HepG2 (cell line): ENCODE results near the gene TBL2. TPM values are rescaled to one million over a fixed set of nuclear protein-coding genes. Genes with fewer than 3 reads are reported as not detected.
"Not testable (repeated sequence)": the region's sequence is repeated elsewhere in the genome, so short reads cannot be mapped to it uniquely, and the experiment has no call there.

ENCODE experiments used
- ATAC-seq: fragments of 200-7000 bp; cut with Tn5 transposase; 3 replicates; pipeline ENCODE4 v1.9.1; 2020; ENCODE audit warnings: mild to moderate bottlenecking, moderate library complexity
- BruUV-seq: library from RNA; stranded (reverse); fragments of 400-500 nt; replicated peaks from 2 replicates; lab custom pipeline; 2021; lab: Mats Ljungman, UMichigan
- CTCF ChIA-PET: fragments of 300-600 bp; formaldehyde crosslinking; extraction: SDS; loops from one replicate; lab custom pipeline; 2021; ENCODE audit warnings: low total read pairs, inconsistent platforms, low intra/inter-chr PET ratio; lab: Yijun Ruan, JAX
- POLR2A ChIA-PET: fragments of 350-600 bp; sonication (Branson Sonifier 250); formaldehyde crosslinking; loops from one replicate; lab custom pipeline; 2020; ENCODE audit warnings: antibody characterized with exemption, inconsistent platforms; lab: Yijun Ruan, JAX
- DNase-seq: peaks from one replicate; pipeline ENCODE4 v3.0.0-alpha.2; 2015; ENCODE audit warnings: low spot score
- FAIRE-seq: peaks from 3 replicates; lab custom pipeline; 2011; peaks lifted over from hg19 to GRCh38; lab: Jason Lieb, UNC
- H2AFZ ChIP-seq: one replicate; pipeline ENCODE4 v1.6.1; 2011; ENCODE audit warnings: low read length, inconsistent platforms
- H3K27ac ChIP-seq: fragments of 300-600 bp; 3 replicates; pipeline ENCODE4 v1.8.0; 2011; ENCODE audit warnings: mixed run types, mild to moderate bottlenecking, mixed read lengths, low read length, inconsistent platforms; ENCODE audit not compliant: insufficient read depth; ENCODE audit errors: extremely low read length
- H3K27me3 ChIP-seq, 2 experiments: fragments of 200-600 bp in 1 of 2; 2 replicates in 1 of 2; 3 replicates in 1 of 2; pipeline versions ENCODE4 v1.6.0 to v1.8.0; 2011; ENCODE audit warnings: low read length in 2 of 2, mild to moderate bottlenecking in 2 of 2, moderate library complexity in 2 of 2, inconsistent platforms in 1 of 2; ENCODE audit not compliant: insufficient read depth in 2 of 2, control insufficient read depth in 1 of 2
- H3K36me3 ChIP-seq, 2 experiments: fragments of 200-600 bp in 1 of 2; replicated peaks in 1 of 2; 2 replicates in 1 of 2; 3 replicates in 1 of 2; pipeline versions ENCODE4 v1.5.1 to v1.8.0; 2011; ENCODE audit warnings: low read length in 2 of 2, inconsistent platforms in 1 of 2; ENCODE audit not compliant: insufficient read depth in 2 of 2, control insufficient read depth in 1 of 2
- H3K4me1 ChIP-seq: 2 replicates; pipeline ENCODE4 v1.5.1; 2012; ENCODE audit warnings: low read length, inconsistent platforms; ENCODE audit not compliant: insufficient read depth
- H3K4me2 ChIP-seq: 2 replicates; pipeline ENCODE4 v1.6.0; 2011; ENCODE audit warnings: low read depth, low read length, inconsistent platforms
- H3K4me3 ChIP-seq, 3 experiments: fragments of 200-600 bp in 1 of 3; sonication (generic), shearing (Covaris generic) in 1 of 3; replicated peaks in 1 of 3; 2 replicates each; pipeline ENCODE4 v1.5.1; 2011 to 2016; ENCODE audit warnings: low read length in 3 of 3, inconsistent platforms in 2 of 3, low read depth in 2 of 3, mild to moderate bottlenecking in 2 of 3, control low read depth in 1 of 3, mixed read lengths in 1 of 3; ENCODE audit not compliant: insufficient read depth in 1 of 3
- H3K79me2 ChIP-seq: one replicate; pipeline ENCODE4 v1.6.1; 2011; ENCODE audit warnings: low read length, inconsistent platforms; ENCODE audit not compliant: insufficient read depth
- H3K9ac ChIP-seq: 2 replicates; pipeline ENCODE4 v1.6.0; 2011; ENCODE audit warnings: mild to moderate bottlenecking, low read depth, low read length, inconsistent platforms; ENCODE audit not compliant: insufficient read depth
- H3K9me3 ChIP-seq: 2 replicates; pipeline ENCODE4 v1.5.1; 2012; ENCODE audit warnings: mild to moderate bottlenecking, low read length
- H4K20me1 ChIP-seq: 2 replicates; pipeline ENCODE4 v1.6.0; 2011; ENCODE audit warnings: inconsistent platforms, mild to moderate bottlenecking, low read length, moderate library complexity; ENCODE audit not compliant: insufficient read depth
- SATB2 ChIP-seq: sonication (generic); formaldehyde crosslinking; IDR thresholded peaks from 2 replicates; pipeline ENCODE4 v1.5.0; 2020; ENCODE audit warnings: missing genetic modification reagents
- TSC22D2 ChIP-seq: sonication (generic); formaldehyde crosslinking; IDR thresholded peaks from 2 replicates; pipeline ENCODE4 v1.5.1; 2020; ENCODE audit warnings: missing genetic modification reagents, mild to moderate bottlenecking, borderline replicate concordance
- ZBTB33 ChIP-seq: sonication (generic); formaldehyde crosslinking; IDR thresholded peaks from 2 replicates; pipeline ENCODE4 v1.4.0; 2020; ENCODE audit warnings: missing genetic modification reagents
- ZNF121 ChIP-seq: sonication (generic); formaldehyde crosslinking; IDR thresholded peaks from 2 replicates; pipeline ENCODE4 v1.5.0; 2020; ENCODE audit warnings: mild to moderate bottlenecking, missing genetic modification reagents
- ZNF639 ChIP-seq: conservative IDR thresholded peaks from 2 replicates; pipeline ENCODE4 v1.6.1; 2018; ENCODE audit warnings: missing genetic modification reagents
- WGBS: methylation state at CpG from one replicate; pipeline ENCODE4 v1.1.6; 2017; ENCODE audit warnings: low lambda C conversion rate; 5-methylcytosine and 5-hydroxymethylcytosine counted together
- in situ Hi-C: cut with HindIII; loops from 2 replicates; pipeline ENCODE4 v1.10.0; 2017; ENCODE audit warnings: low pct_unique_long_range_greater_than_20kb; ENCODE audit not compliant: extremely low pct_ligation_motif_present
- intact Hi-C: fragments of 100-400 bp; cut with micrococcal nuclease; formaldehyde crosslinking; loops from one replicate; pipeline ENCODE4 v1.10.0; 2022; ENCODE audit not compliant: unreplicated experiment
- polyA plus RNA-seq, 8 experiments: library from polyadenylated mRNA; depleted of rRNA in 3 of 8; stranded (reverse) in 7 of 8; unstranded in 1 of 8; fragments of >200 nt; fragmentation: Illumina TruSeq in 4 of 8; extraction: Trizol in 4 of 8; gene quantifications; 2 replicates each; pipeline versions ENCODE4 v1.2.1 to v1.2.3, GENCODE V29; 2011 to 2016; ENCODE audit warnings: low read depth in 4 of 8, missing spikeins in 1 of 8, mixed read lengths in 1 of 8; ENCODE audit not compliant: insufficient read depth in 1 of 8
- total RNA-seq, 5 experiments: library from RNA; depleted of rRNA; stranded (reverse); fragments of >200 nt; fragmentation: Illumina TruSeq; extraction: Trizol; gene quantifications; 2 replicates each; pipeline ENCODE4 v1.2.3, GENCODE V29; 2016; ENCODE audit warnings: low read depth in 1 of 5
- TF ChIP-seq, protein P1 (sequence below): sonication (generic); formaldehyde crosslinking; IDR thresholded peaks from 2 replicates; pipeline ENCODE4 v1.8.1; 2022; ENCODE audit warnings: low read depth, mild to moderate bottlenecking, missing genetic modification reagents
- TF ChIP-seq, protein P2 (sequence below): sonication (generic); formaldehyde crosslinking; IDR thresholded peaks from 2 replicates; pipeline ENCODE4 v1.5.1; 2020; ENCODE audit warnings: missing genetic modification reagents, mild to moderate bottlenecking, borderline replicate concordance

Gene TBL2
- total and polyA plus RNA-seq, 2 of the 13 experiments (the other 11 are each of a cell fraction or from before 2014, with no cell fraction given) = 43.4 to 47.2 TPM

GRCh38 chr7:73567140-73567539, 11.2 kb downstream of the TBL2 start:
- Histone ChIP-seq H3K27me3 (no peaks in the 10 kb centered on the region), H2AFZ (no peak overlapping the region), H3K27ac (no peak overlapping the region), H3K9ac (no peak overlapping the region), H3K4me1 (peaks cover 29% of the 10 kb centered on the region), H3K4me3 (no peak overlapping the region), H3K9me3 (no peaks in the 10 kb centered on the region), H4K20me1 (no peaks in the 10 kb centered on the region), H3K36me3 (peaks cover 9 to 21% of the 10 kb centered on the region in 2 experiments), H3K4me2 (no peak overlapping the region), H3K79me2 (no peaks in the 10 kb centered on the region)
- no TSS peak for BruUV-seq
- DNase-seq (no peak), ATAC-seq (no peak), FAIRE-seq (no peak)
- in situ Hi-C loops (no loop called here), intact Hi-C loops (no loop called here)
- WGBS = 54% methylated on average over 4 of the region's 4 CpGs
- POLR2A ChIA-PET = interaction anchor here (1.2 to 3.5 kb wide), 4 partner anchors 11 to 171 kb away, joined by 3 to 16 read pairs (median 3); partner anchors contain the start of genes ABHD11, BAZ1B and TBL2
- TF ChIP-seq, protein P1, sequence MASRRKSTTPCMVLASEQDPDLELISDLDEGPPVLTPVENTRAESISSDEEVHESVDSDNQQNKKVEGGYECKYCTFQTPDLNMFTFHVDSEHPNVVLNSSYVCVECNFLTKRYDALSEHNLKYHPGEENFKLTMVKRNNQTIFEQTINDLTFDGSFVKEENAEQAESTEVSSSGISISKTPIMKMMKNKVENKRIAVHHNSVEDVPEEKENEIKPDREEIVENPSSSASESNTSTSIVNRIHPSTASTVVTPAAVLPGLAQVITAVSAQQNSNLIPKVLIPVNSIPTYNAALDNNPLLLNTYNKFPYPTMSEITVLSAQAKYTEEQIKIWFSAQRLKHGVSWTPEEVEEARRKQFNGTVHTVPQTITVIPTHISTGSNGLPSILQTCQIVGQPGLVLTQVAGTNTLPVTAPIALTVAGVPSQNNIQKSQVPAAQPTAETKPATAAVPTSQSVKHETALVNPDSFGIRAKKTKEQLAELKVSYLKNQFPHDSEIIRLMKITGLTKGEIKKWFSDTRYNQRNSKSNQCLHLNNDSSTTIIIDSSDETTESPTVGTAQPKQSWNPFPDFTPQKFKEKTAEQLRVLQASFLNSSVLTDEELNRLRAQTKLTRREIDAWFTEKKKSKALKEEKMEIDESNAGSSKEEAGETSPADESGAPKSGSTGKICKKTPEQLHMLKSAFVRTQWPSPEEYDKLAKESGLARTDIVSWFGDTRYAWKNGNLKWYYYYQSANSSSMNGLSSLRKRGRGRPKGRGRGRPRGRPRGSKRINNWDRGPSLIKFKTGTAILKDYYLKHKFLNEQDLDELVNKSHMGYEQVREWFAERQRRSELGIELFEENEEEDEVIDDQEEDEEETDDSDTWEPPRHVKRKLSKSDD (CRISPR knock-in tag) = no peak
- TF ChIP-seq SATB2 (CRISPR knock-in tag) (no peak), TSC22D2 (CRISPR knock-in tag) (no peak), ZNF639 (CRISPR knock-in tag) (no peak), ZNF121 (peak; percentile 80), ZBTB33 (CRISPR knock-in tag) (no peak)
- TF ChIP-seq, protein P2, sequence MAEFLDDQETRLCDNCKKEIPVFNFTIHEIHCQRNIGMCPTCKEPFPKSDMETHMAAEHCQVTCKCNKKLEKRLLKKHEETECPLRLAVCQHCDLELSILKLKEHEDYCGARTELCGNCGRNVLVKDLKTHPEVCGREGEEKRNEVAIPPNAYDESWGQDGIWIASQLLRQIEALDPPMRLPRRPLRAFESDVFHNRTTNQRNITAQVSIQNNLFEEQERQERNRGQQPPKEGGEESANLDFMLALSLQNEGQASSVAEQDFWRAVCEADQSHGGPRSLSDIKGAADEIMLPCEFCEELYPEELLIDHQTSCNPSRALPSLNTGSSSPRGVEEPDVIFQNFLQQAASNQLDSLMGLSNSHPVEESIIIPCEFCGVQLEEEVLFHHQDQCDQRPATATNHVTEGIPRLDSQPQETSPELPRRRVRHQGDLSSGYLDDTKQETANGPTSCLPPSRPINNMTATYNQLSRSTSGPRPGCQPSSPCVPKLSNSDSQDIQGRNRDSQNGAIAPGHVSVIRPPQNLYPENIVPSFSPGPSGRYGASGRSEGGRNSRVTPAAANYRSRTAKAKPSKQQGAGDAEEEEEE (CRISPR knock-in tag) = no peak
- CTCF ChIA-PET = no interaction called here

DNA sequence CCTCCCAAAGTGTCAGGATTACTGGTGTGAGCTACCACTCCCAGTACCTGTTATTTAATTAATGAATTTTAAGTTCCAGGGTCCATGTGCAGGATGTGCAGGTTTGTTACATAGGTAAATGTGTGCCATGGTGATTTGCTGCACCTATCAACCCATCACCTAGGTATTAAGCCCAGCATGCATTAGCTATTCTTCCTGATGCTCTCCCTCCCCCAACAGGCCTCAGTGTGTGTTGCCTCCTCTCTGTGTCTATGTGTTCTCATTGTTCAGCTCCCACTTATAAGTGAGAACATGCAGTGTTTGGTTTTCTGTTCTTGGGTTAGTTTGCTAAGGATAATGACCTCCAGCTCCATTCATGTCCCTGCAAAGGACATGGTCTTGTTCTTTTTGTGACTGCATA, 11.9 kb downstream of the TBL2 start:
- H3K9ac ChIP-seq, H3K27me3 ChIP-seq, H4K20me1 ChIP-seq, CTCF ChIA-PET, ATAC-seq, DNase-seq, H2AFZ ChIP-seq, FAIRE-seq, H3K4me3 ChIP-seq, H3K79me2 ChIP-seq, in situ Hi-C loops, H3K9me3 ChIP-seq, BruUV-seq, intact Hi-C loops, H3K27ac ChIP-seq: not testable (repeated sequence)
- POLR2A ChIA-PET = interaction anchor here (1.1 to 3.5 kb wide), 6 partner anchors 8 to 172 kb away, joined by 3 to 16 read pairs (median 4); partner anchors contain the start of genes ABHD11, BAZ1B and TBL2
- Histone ChIP-seq H3K36me3 (peaks cover 8 to 18% of the 10 kb centered on the region in 2 experiments), H3K4me1 (peaks cover 34% of the 10 kb centered on the region), H3K4me2 (peak overlapping the region; percentile 29; the same call in 1 of the 2 replicates)
